Erythroblast (primary cell): Measurements from ENCODE around the gene DIP2C.

Source experiments
- GATA1 ChIP-seq: IDR thresholded peaks from 2 replicates; pipeline ENCODE4 v1.6.1; 2011; ENCODE audit warnings: low read depth, mild to moderate bottlenecking, control low read depth, low read length, moderate library complexity
- POLR2A ChIP-seq: IDR thresholded peaks from 2 replicates; pipeline ENCODE4 v1.6.1; 2011; ENCODE audit warnings: mild to moderate bottlenecking, low read length

DNA sequence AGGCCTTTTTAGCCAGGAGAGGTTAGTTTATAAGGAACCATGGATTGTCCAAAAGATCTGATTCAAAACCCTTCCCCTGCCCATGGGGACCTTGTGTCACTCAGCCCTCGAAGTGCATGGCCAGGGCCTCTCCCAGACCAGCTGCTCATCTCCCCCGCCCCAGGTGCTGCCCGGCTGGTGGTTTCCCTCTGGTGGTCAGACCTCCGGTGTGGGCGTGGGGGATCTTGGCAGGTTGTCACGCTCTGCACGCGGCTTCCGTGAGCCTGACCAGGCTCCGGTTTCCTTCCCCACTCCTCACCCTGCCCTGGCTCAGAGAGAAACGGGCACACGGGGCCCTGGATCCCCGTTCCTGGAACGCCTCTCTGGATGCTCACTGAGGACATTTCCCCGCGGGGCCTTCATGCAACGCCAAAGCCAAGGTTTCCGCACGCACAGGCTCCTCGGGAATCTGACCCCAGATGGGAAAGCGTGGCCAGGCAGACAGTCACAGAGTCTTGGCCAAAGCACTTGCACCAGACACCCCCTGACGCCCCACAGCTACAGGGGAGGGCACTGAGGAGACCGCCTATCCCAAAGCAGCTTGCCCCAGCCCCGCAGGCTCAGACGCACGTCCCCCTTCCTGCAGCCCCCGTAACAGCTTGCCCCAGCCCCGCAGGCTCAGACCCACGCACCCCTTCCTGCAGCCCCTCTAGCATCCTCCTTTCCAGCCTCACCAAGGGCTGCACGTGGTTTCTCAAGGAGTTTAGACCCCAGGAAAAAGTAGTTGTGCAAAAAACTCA lies 7.8 kb upstream of the DIP2C start:
- TF ChIP-seq POLR2A (no peak), GATA1 (no peak)
